Heart left ventricle (tissue), 16 donors: ENCODE results near the gene CSMD2. TPM values are rescaled to one million over a fixed set of nuclear protein-coding genes. Genes with fewer than 3 reads are reported as not detected.

Experiments
- ATAC-seq, 4 donors: fragments of 200-7000 bp; cut with Tn5 transposase; one replicate each; pipeline ENCODE4 v1.9.1; 2020 to 2022; ENCODE audit warnings: moderate library complexity in 4 of 4, mild to moderate bottlenecking in 3 of 4, moderate number of reproducible peaks in 1 of 4
- DNase-seq, 5 donors: peaks; one replicate each; pipeline ENCODE4 v3.0.0-alpha.2; 2020
- H3K27ac ChIP-seq, 12 donors: fragments of 200-600 bp; sonication (generic) in 4 of 12; one replicate each; pipeline versions ENCODE4 v1.5.0 to v1.8.0; 2016 to 2022; ENCODE audit warnings: mild to moderate bottlenecking in 2 of 12
- H3K27me3 ChIP-seq, 9 donors: fragments of 200-600 bp; sonication (generic) in 2 of 9; one replicate each; pipeline versions ENCODE4 v1.5.1 to v1.8.0; 2016 to 2022; ENCODE audit warnings: mild to moderate bottlenecking in 3 of 9
- H3K36me3 ChIP-seq, 9 donors: fragments of 200-600 bp; sonication (generic) in 2 of 9; one replicate each; pipeline versions ENCODE4 v1.5.0 to v1.8.0; 2018 to 2022; ENCODE audit warnings: mild to moderate bottlenecking in 2 of 9
- H3K4me1 ChIP-seq, 12 donors: fragments of 200-600 bp; sonication (generic) in 4 of 12; one replicate each; pipeline versions ENCODE4 v1.5.0 to v1.8.0; 2016 to 2022; ENCODE audit warnings: mild to moderate bottlenecking in 3 of 12
- H3K4me3 ChIP-seq, 12 donors: fragments of 200-600 bp; sonication (generic) in 4 of 12; one replicate each; pipeline versions ENCODE4 v1.5.0 to v1.8.0; 2017 to 2022; ENCODE audit warnings: mild to moderate bottlenecking in 9 of 12, moderate library complexity in 4 of 12
- H3K9me3 ChIP-seq, 12 donors: fragments of 200-600 bp; sonication (generic) in 4 of 12; one replicate each; pipeline versions ENCODE4 v1.5.0 to v1.8.0; 2016 to 2022; ENCODE audit warnings: mild to moderate bottlenecking in 1 of 12
- POLR2A ChIP-seq, 2 donors: fragments of 450-650 bp; IDR thresholded peaks; one replicate each; pipeline ENCODE4 v1.6.1; 2017; ENCODE audit warnings: antibody characterized with exemption in 2 of 2, mild to moderate bottlenecking in 2 of 2, moderate library complexity in 2 of 2
- WGBS, 4 donors: extraction: QIAGEN DNeasy Blood & Tissue Kit in 2 of 4; methylation state at CpG; one replicate each; pipeline versions ENCODE4 v1.1.5 to v1.1.7; 2013 to 2018; 5-methylcytosine and 5-hydroxymethylcytosine counted together
- intact Hi-C, 10 donors: fragments of 100-400 bp; cut with DNase I; formaldehyde crosslinking; loops; one replicate each; pipeline versions ENCODE4 v1.11.1 to v1.14.2; 2022
- polyA plus RNA-seq, 2 donors: library from polyadenylated mRNA; stranded (reverse); fragments of 200-250 nt; gene quantifications; one replicate each; pipeline ENCODE4 v1.2.3, GENCODE V29; 2013
- total RNA-seq, 9 donors: library from RNA; depleted of rRNA in 2 of 9; stranded (reverse); fragments of >200 nt in 2 of 9; fragmentation: NEBNext Ultra II Directional in 3 of 9; extraction: Animal tissue kit (Norgen Biotek cat#: 25700) in 3 of 9; gene quantifications; one replicate each; pipeline versions ENCODE4 v1.1.0 to v1.2.4, GENCODE V29; 2016 to 2023
- TF ChIP-seq, protein P1 (sequence below), 12 donors: fragments of 200-600 bp; sonication (generic) in 4 of 12; IDR thresholded peaks; one replicate each; pipeline versions ENCODE4 v1.5.0 to v1.8.0; 2018 to 2022; ENCODE audit warnings: antibody characterized with exemption in 12 of 12, mild to moderate bottlenecking in 5 of 12
- donor health status: ischemic (EF 13 %, LVEDD 7.1; RV severe dilation, severe dysfunction).
- donor health status: healthy with polysubstance abuse.
- donor health status: DM: no; HTN: yes; CAD: no.
- donor health status: DM: no; HTN: no; CAD: no.
- donor health status: ischemic (EF 25% LVEDD 6.9; RV normal size, moderate dysfunction).
- donor health status: ischemic (EF 25% LVEDD 5.7; RV mildly dilated, moderate dysfunction).
- donor health status: healthy.
- donor health status: DM: yes; HTN: yes; CAD: no.
- donor health status: ischemic (EF 35%, LVEDD 5.7; RV mildly dilated, moderate dysfunction).
- donor health status: nonischemic (EF 11% LVEDD 7.7; RV severe dilation, severe dysfunction).
- donor health status: DM: yes; HTN: yes; CAD: no.
- donor health status: PGD.
- donor health status: ischemic (EF 29% LVEDD 5.4; RV normal size, mild dysfunction).
- donor health status: nonischemic (EF 23%, LVEDD 6.1; RV moderate dilation, normal function).

The CSMD2 gene
- total and polyA plus RNA-seq, 11 donors, result 0.02 to 0.79 (median 0.22) TPM

DNA sequence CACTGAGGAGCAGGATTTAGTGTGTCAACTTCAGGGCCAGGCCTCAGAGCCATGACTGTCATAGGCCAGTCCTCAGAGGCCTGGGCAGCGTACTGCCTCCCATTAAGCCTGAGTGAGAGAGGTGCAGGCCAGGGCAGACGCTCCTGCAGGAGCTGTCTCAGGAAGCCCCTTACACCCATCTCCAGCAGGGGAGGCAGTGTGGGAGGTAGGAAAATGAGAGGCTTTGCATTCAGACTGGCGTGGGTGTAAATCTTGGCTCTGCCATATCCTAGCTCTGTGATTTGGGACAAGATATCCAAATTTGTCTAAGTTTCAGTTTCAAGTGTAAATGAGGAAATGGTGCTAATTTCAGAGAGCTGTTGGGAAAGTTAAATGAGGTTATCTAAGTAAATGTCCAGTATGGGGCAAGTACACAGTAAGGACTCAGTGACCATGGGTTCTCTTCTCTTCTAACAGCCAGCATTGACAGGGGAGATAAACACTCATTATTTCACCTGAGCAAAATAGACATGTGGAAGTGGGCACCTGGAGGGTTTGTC, 508.5 kb downstream of the CSMD2 start:
- no peaks in the 10 kb centered on the region for H3K9me3 ChIP-seq
- 77 to 91% (median 87%) methylated on average over 3 of the region's 3 CpGs for WGBS, 4 donors
- H3K27me3 ChIP-seq, result no peaks in the 10 kb centered on the region
- H3K36me3 ChIP-seq, result no peaks in the 10 kb centered on the region
- intact Hi-C loops, result loop anchor here in 2 of 10 donors (5.0 to 10.0 kb wide), 2 partner anchors 51 to 508 kb away; partner anchors contain the start of gene CSMD2 (in 1 of the 2)
- H3K4me3 ChIP-seq, result no peak overlapping the region
- no peak overlapping the region for H3K27ac ChIP-seq
- no peak for ATAC-seq
- peaks cover 0 to 18% (median 5%) of the 10 kb centered on the region in 12 donors for H3K4me1 ChIP-seq
- TF ChIP-seq, protein P1, sequence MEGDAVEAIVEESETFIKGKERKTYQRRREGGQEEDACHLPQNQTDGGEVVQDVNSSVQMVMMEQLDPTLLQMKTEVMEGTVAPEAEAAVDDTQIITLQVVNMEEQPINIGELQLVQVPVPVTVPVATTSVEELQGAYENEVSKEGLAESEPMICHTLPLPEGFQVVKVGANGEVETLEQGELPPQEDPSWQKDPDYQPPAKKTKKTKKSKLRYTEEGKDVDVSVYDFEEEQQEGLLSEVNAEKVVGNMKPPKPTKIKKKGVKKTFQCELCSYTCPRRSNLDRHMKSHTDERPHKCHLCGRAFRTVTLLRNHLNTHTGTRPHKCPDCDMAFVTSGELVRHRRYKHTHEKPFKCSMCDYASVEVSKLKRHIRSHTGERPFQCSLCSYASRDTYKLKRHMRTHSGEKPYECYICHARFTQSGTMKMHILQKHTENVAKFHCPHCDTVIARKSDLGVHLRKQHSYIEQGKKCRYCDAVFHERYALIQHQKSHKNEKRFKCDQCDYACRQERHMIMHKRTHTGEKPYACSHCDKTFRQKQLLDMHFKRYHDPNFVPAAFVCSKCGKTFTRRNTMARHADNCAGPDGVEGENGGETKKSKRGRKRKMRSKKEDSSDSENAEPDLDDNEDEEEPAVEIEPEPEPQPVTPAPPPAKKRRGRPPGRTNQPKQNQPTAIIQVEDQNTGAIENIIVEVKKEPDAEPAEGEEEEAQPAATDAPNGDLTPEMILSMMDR (IDR thresholded peaks at IDR 0.05), result no peak
- TF ChIP-seq POLR2A (IDR thresholded peaks at IDR 0.05), result no peak
- no peak for DNase-seq

DNA sequence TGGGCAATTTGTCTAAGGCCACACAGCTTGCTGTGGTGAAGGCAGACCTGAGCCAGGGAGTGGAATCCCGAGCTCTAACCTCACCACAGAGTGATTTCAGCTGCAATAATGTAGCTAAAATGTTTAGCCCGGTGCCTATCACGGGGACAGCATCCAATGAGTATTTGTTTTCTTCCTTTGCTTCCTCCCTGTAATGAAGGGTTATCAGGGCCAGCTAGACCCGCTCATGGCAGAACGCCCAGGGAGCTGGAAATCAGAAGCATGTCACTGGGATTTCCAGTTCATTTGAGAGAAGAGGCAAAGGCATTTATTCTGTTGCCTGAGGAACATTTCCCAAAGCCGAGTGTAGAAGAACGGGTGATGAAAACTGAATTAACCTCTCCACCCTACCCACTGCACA, 509.5 kb downstream of the CSMD2 start:
- 22 to 44% (median 24%) methylated on average over 7 of the region's 7 CpGs for WGBS, 4 donors
- DNase-seq (peak in 4 of 5 donors; percentile 39 to 59 (median 48)), ATAC-seq (peak in 2 of 4 donors; percentile 35 to 52)
- TF ChIP-seq, protein P1 (IDR thresholded peaks at IDR 0.05), result no peak
- no peak for TF ChIP-seq POLR2A (IDR thresholded peaks at IDR 0.05)
- Histone ChIP-seq H3K27me3 (no peaks in the 10 kb centered on the region), H3K36me3 (no peaks in the 10 kb centered on the region), H3K4me3 (no peak overlapping the region), H3K4me1 (peaks cover 0 to 18% (median 5%) of the 10 kb centered on the region in 12 donors), H3K27ac (peak overlapping the region in 3 of 12 donors; percentile 3 to 41 (median 25)), H3K9me3 (no peaks in the 10 kb centered on the region)
- intact Hi-C loops, result loop anchor here in 2 of 10 donors (5.0 to 10.0 kb wide), 2 partner anchors 52 to 509 kb away; partner anchors contain the start of gene CSMD2 (in 1 of the 2)

DNA sequence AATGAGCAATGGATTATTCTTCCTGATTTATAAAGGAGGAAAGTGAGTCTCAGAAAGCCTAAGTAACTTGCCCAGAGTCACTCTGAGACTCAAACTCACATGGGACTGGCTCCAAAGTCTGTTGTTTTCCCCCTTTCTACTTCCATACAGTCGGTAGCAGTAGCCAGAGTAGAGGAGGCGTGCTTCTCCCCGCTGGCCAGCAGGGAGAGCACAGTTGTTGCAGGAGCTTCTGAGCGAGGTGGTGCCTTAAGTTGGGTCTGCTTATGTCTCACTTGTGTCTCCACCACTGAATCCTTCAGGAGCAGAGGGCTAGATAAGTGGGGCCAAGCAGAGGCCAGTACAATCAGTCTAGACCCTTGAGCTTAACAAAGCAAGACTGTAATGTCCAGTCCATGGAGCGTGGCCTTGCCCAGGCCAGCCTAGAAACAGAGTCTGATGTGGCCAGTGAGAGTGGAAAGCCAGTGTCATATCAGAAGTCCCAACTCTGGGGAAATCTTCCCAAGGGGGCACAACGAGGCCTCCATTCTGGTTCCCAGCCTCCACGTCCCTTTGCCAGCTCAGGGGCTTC, 510.7 kb downstream of the CSMD2 start:
- Histone ChIP-seq H3K4me1 (peaks cover 0 to 18% (median 5%) of the 10 kb centered on the region in 12 donors), H3K4me3 (no peak overlapping the region), H3K27ac (peak overlapping the region in 4 of 12 donors; percentile 4 to 62 (median 38)), H3K27me3 (no peaks in the 10 kb centered on the region), H3K9me3 (no peaks in the 10 kb centered on the region), H3K36me3 (no peaks in the 10 kb centered on the region)
- TF ChIP-seq, protein P1 (IDR thresholded peaks at IDR 0.05), result peak in 7 of 12 donors; percentile 12 to 46 (median 30)
- no peak for TF ChIP-seq POLR2A (IDR thresholded peaks at IDR 0.05)
- 54 to 69% (median 62%) methylated on average over 6 to 7 of the region's 7 CpGs for WGBS, 4 donors
- intact Hi-C loops, result loop anchor here in 1 of 10 donors (10.0 kb wide), 1 partner anchor 510 kb away; the partner anchor contains the start of gene CSMD2
- ATAC-seq (peak in 2 of 4 donors; percentile 17 to 31), DNase-seq (no peak)

DNA sequence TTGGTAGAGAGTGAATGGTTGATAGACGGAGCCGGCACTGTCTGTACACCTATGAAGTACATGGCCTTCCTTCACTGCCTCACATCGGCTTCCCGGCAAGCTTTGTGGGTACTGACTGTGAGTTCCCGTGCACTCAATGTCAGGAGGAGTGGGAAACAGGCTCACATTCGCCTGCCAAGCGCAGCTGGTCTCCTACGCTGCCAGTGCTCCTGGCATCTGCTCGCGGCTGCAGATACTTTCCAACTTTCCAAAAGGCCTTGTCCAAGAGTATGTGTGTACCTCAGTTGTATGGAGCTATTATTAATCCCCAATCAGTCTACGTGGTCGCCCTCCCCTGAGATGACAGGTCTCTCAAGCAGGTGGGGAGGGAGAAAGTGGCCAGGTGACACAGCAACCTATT, 511.8 kb downstream of the CSMD2 start:
- Histone ChIP-seq H3K27ac (peak overlapping the region in 7 of 12 donors; percentile 32 to 71 (median 53)), H3K4me1 (peaks cover 0 to 18% (median 5%) of the 10 kb centered on the region in 12 donors), H3K4me3 (no peak overlapping the region), H3K9me3 (peaks cover 0 to 9% (median 0%) of the 10 kb centered on the region in 12 donors), H3K27me3 (no peaks in the 10 kb centered on the region), H3K36me3 (no peaks in the 10 kb centered on the region)
- TF ChIP-seq, protein P1 (IDR thresholded peaks at IDR 0.05), result no peak
- TF ChIP-seq POLR2A (IDR thresholded peaks at IDR 0.05), result no peak
- DNase-seq, result peak in 2 of 5 donors; percentile 55 to 79
- intact Hi-C loops, result loop anchor here in 1 of 10 donors (10.0 kb wide), 1 partner anchor 512 kb away; the partner anchor contains the start of gene CSMD2
- peak; percentile 81 to 89 (median 86) for ATAC-seq
- 81 to 88% (median 85%) methylated on average over 11 to 12 of the region's 12 CpGs for WGBS, 4 donors
